ENCODE results near the gene CYP8B1.

DNA sequence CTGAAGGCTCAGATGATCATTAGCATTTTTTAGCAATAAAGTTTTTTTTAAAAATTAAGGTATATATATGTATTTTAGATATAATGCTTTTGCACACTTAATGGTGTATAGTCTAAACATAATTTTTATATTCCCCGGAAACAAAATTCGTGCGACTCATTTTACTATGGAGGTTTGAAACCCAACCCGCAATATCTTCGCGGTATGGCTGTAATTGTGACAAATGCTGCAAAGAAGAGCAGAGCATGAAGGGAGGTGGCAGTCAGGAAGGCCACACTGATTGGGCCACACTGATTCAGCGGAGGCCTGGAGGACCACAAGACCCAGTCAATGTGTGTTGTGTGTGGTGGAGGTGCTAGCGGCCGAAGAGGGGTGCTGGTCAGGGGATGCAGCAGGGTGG is 4.5 kb upstream of the CYP8B1 start:
- TF ChIP-seq, protein P1, sequence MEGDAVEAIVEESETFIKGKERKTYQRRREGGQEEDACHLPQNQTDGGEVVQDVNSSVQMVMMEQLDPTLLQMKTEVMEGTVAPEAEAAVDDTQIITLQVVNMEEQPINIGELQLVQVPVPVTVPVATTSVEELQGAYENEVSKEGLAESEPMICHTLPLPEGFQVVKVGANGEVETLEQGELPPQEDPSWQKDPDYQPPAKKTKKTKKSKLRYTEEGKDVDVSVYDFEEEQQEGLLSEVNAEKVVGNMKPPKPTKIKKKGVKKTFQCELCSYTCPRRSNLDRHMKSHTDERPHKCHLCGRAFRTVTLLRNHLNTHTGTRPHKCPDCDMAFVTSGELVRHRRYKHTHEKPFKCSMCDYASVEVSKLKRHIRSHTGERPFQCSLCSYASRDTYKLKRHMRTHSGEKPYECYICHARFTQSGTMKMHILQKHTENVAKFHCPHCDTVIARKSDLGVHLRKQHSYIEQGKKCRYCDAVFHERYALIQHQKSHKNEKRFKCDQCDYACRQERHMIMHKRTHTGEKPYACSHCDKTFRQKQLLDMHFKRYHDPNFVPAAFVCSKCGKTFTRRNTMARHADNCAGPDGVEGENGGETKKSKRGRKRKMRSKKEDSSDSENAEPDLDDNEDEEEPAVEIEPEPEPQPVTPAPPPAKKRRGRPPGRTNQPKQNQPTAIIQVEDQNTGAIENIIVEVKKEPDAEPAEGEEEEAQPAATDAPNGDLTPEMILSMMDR (IDR thresholded peaks at IDR 0.05), result no peak
- no peak for TF ChIP-seq EP300 (IDR thresholded peaks at IDR 0.05)
- TF ChIP-seq POLR2A (IDR thresholded peaks at IDR 0.05), result no peak

Measured in stomach (tissue), 4 donors.